Calu3 (cell line): Measurements from ENCODE around the gene CACNG8. TPM values are rescaled to one million over a fixed set of nuclear protein-coding genes. Genes with fewer than 3 reads are reported as not detected.
"Not testable (repeated sequence)": the region's sequence is repeated elsewhere in the genome, so short reads cannot be mapped to it uniquely, and the experiment has no call there.

Experiments
- BruUV-seq: library from RNA; stranded (reverse); fragments of 400-500 nt; replicated peaks from 2 replicates; lab custom pipeline; 2021; lab: Mats Ljungman, UMichigan
- CTCF ChIA-PET: fragments of 300-600 bp; sonication (Branson Sonifier 250); formaldehyde crosslinking; loops from one replicate; lab custom pipeline; 2022; ENCODE audit warnings: antibody characterized with exemption; lab: Charles Lee
- DNase-seq: peaks from one replicate; pipeline ENCODE4 v3.0.0; 2022
- H3K27ac Mint-ChIP-seq: one replicate; pipeline ENCODE4 v1.8.0; 2022; ENCODE audit warnings: mixed read lengths; ENCODE audit not compliant: unreplicated experiment
- H3K27me3 Mint-ChIP-seq: one replicate; pipeline ENCODE4 v1.8.0; 2022; ENCODE audit warnings: mixed read lengths; ENCODE audit not compliant: unreplicated experiment
- H3K36me3 Mint-ChIP-seq: one replicate; pipeline ENCODE4 v1.8.0; 2022; ENCODE audit warnings: mild to moderate bottlenecking, moderate library complexity, mixed read lengths; ENCODE audit not compliant: insufficient read depth, unreplicated experiment
- H3K4me1 Mint-ChIP-seq: one replicate; pipeline ENCODE4 v1.8.0; 2022; ENCODE audit warnings: mild to moderate bottlenecking, low read depth, mixed read lengths; ENCODE audit not compliant: unreplicated experiment
- H3K4me3 Mint-ChIP-seq: one replicate; pipeline ENCODE4 v1.8.0; 2022; ENCODE audit warnings: mild to moderate bottlenecking, low read depth, moderate library complexity, mixed read lengths; ENCODE audit not compliant: unreplicated experiment
- H3K9me3 Mint-ChIP-seq: one replicate; pipeline ENCODE4 v1.8.0; 2022; ENCODE audit warnings: low read depth, mixed read lengths; ENCODE audit not compliant: unreplicated experiment
- CTCF ChIP-seq: fragments of 200-600 bp; IDR thresholded peaks from one replicate; pipeline ENCODE4 v1.8.0; 2022; ENCODE audit warnings: antibody characterized with exemption; ENCODE audit not compliant: unreplicated experiment
- intact Hi-C: fragments of 100-400 bp; cut with micrococcal nuclease; formaldehyde crosslinking; loops from one replicate; pipeline ENCODE4 v1.10.0; 2022; ENCODE audit not compliant: unreplicated experiment
- total RNA-seq: library from RNA; stranded (reverse); gene quantifications from 2 replicates; pipeline ENCODE4 v1.2.3, GENCODE V29; 2022

The CACNG8 gene
- total RNA-seq, 1 experiment from 2014 or later, result 19.0 TPM

DNA sequence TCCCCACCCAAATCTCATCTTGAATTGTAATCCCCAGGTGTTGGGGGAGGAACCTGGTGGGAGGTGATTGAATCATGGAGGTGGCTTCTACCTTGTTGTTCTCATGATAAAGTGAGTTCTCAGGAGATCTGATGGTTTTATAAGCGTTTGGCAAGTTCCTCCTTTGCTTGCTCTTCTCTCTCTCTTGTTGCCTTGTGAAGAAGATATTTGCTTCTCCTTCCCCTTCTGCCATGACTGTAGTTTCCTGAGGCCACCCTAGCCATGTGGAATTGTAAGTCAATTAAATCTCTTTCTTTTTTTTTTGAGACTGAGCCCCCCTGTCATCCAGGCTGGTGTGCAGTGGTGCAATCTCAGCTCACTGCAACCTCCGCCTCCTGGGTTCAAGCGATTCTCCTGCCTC, 66.6 kb downstream of the CACNG8 start:
- no peak for TF ChIP-seq CTCF
- DNase-seq, result no peak
- Mint-ChIP-seq H3K4me1 (peaks cover 28% of the 10 kb centered on the region), H3K4me3 (no peak overlapping the region), H3K36me3 (peaks cover 4% of the 10 kb centered on the region), H3K27me3 (no peaks in the 10 kb centered on the region), H3K27ac (peak overlapping the region; percentile 63), H3K9me3 (no peaks in the 10 kb centered on the region)
- intact Hi-C loops, result no loop called here
- CTCF ChIA-PET, result interaction anchor here (0.5 to 1.6 kb wide), 16 partner anchors 9 to 236 kb away, joined by 4 to 29 read pairs (median 7); partner anchors contain the start of genes MYADM and PRKCG
- no TSS peak for BruUV-seq

- Mint-ChIP-seq H3K36me3 (peaks cover 4% of the 10 kb centered on the region), H3K4me3 (no peak overlapping the region), H3K9me3 (no peaks in the 10 kb centered on the region), H3K27ac (no peak overlapping the region), H3K4me1 (peaks cover 21% of the 10 kb centered on the region), H3K27me3 (no peaks in the 10 kb centered on the region)
- CTCF ChIA-PET, result interaction anchor here (0.5 to 1.6 kb wide), 34 partner anchors 8 to 1841 kb away, joined by 3 to 29 read pairs (median 4); partner anchors contain the start of genes CACNG6, CNOT3, MYADM and PRKCG
- DNase-seq, result peak; percentile 83
- peak; percentile 83 for TF ChIP-seq CTCF
- intact Hi-C loops, result loop anchor here (1.0 kb wide), 1 partner anchor 222 kb away; no protein-coding TSS in a partner anchor
- no TSS peak for BruUV-seq
Measured at GRCh38 chr19:54029930-54030490, 67.3 kb downstream of the CACNG8 start.

DNA sequence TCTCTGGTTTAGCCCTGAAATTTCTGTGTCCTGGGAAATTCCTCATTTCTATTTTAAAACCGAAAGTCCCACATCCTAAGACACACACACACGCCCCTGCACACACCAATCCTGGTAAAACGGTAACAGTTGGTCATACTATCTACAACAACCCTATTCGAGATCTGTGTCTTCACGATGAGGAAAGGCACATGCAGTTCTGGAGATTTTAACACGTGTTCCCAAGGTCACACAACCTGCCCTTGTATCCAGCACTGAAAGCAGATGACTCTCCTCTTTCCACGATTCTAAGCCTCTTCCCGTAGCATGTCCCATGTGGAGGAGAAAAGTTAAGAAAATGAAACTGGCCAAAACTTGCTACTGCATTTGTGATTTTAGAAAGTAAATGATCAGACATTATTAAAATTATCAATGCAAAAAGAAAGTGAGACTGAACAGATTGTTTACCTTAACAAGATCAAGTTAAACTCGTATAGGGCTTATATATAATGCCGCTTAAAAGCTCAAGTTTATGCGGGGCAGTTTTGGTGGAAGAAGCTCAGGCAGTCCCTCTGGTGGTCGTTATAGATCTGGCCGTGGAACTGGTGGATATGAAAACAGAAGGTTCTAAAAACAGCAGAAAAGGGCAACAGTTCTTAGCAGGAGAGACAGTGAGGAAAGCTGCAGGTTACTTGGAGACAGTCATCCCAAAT, 68.3 kb downstream of the CACNG8 start:
- intact Hi-C loops, result loop anchor here (1.0 kb wide), 2 partner anchors 223 to 238 kb away; no protein-coding TSS in a partner anchor
- DNase-seq, result peak; percentile 55
- TF ChIP-seq CTCF, result peak; percentile 61
- no TSS peak for BruUV-seq
- CTCF ChIA-PET, result interaction anchor here (0.8 to 1.7 kb wide), 6 partner anchors 11 to 238 kb away, joined by 3 to 19 read pairs (median 7); no protein-coding TSS in a partner anchor
- Mint-ChIP-seq H3K9me3 (no peaks in the 10 kb centered on the region), H3K4me1 (peaks cover 21% of the 10 kb centered on the region), H3K36me3 (peaks cover 4% of the 10 kb centered on the region), H3K27ac (peak overlapping the region; percentile 60), H3K4me3 (peak overlapping the region; percentile 60), H3K27me3 (no peaks in the 10 kb centered on the region)

DNA sequence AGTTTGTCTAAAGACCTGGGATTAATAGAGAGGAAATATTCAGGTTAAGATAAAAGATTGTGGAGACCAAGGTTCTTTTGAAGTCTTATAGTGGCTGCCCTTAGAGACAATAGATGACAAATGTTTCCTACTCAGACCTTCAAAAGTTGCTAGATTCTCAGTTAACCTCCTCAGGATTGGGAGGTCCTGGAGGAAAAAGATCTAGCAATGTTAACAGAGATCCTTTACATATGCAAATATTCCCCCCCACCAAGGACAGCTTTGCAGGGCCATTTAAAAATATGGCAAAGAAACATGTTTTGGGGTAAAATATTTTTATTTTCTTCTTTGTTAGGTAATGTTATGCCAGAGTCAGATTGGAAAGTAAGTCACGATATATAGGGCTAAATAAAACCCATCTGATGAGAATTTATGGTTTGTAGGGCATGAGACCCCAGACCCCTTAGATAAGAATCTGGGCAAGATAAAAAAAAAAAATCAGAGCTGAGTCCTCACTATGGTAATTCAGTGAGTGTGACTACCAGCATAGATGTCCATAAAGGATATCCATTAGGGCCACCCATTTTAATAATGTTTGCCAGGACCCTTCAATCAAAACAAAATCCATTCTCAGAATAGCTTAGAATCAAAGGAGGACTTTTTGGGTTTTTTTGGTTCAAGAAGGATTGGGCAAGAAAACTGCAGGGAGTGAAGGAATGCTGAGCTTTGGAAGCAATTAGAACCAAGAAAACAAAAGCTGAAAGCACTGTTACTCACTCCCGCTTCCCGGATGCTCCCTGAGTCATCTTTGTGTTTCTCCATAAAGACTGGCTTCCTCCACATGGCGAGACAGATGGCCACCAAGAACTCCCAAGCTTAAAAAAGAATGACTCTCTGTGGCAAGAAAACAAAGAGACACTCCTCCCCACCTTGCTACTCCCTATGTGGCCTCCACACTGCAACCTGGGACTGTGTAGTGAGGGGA, 72.8 kb downstream of the CACNG8 start:
- Mint-ChIP-seq H3K4me1 (peaks cover 12% of the 10 kb centered on the region), H3K4me3 (no peak overlapping the region)

GRCh38 chr19:54036542-54036941, 73.8 kb downstream of the CACNG8 start:
- H3K4me1 Mint-ChIP-seq, H3K27me3 Mint-ChIP-seq, H3K36me3 Mint-ChIP-seq, CTCF ChIA-PET, H3K4me3 Mint-ChIP-seq, DNase-seq, H3K9me3 Mint-ChIP-seq, BruUV-seq, H3K27ac Mint-ChIP-seq, intact Hi-C loops: not testable (repeated sequence)

More for the DNA sequence above, 72.8 kb downstream of the CACNG8 start:
- Mint-ChIP-seq H3K27ac (no peak overlapping the region), H3K27me3 (no peaks in the 10 kb centered on the region), H3K36me3 (no peaks in the 10 kb centered on the region), H3K9me3 (no peaks in the 10 kb centered on the region)
- CTCF ChIA-PET, result interaction anchor here (0.6 to 0.7 kb wide), 2 partner anchors 15 to 1409 kb away, joined by 3 to 4 read pairs; no protein-coding TSS in a partner anchor
- intact Hi-C loops, result no loop called here
- no TSS peak for BruUV-seq
- no peak for DNase-seq
- TF ChIP-seq CTCF, result no peak
